NK-92 (cell line): ENCODE measurements around the gene HELZ2.
"Not testable (repeated sequence)": the region's sequence is repeated elsewhere in the genome, so short reads cannot be mapped to it uniquely, and the experiment has no call there.

Experiments used
- DNase-seq: peaks from one replicate; lab custom pipeline; 2025; ENCODE audit not compliant: unreplicated experiment; lab: John Stamatoyannopoulos, UW

The HELZ2 gene

GRCh38 chr20:63574156-63574828, at the start of gene HELZ2:
Gene HELZ2, minus strand, starts transcription at chr20:63574239. Its CDS starts 1,854 bp downstream, at chr20:63572385.
- no peak for DNase-seq

- DNase-seq: no peak
These were observed 48.7 kb upstream of the HELZ2 start for GRCh38 chr20:63622732-63623131.

- no peak for DNase-seq
These were observed 48.1 kb upstream of the HELZ2 start for GRCh38 chr20:63622096-63622495.

GRCh38 chr20:63620991-63621390, 47.0 kb upstream of the HELZ2 start:
- no peak for DNase-seq

- DNase-seq: no peak
These were observed 45.5 kb upstream of the HELZ2 start for GRCh38 chr20:63619505-63619904.

GRCh38 chr20:63619086-63619485, 45.0 kb upstream of the HELZ2 start:
- no peak for DNase-seq

GRCh38 chr20:63618291-63618980, 44.4 kb upstream of the HELZ2 start:
- DNase-seq: no peak

- DNase-seq: no peak
These were observed 43.8 kb upstream of the HELZ2 start for GRCh38 chr20:63617876-63618265.

- no peak for DNase-seq
These were observed 43.2 kb upstream of the HELZ2 start for GRCh38 chr20:63617092-63617875.

GRCh38 chr20:63613863-63614594, 40.0 kb upstream of the HELZ2 start:
- DNase-seq: not testable (repeated sequence)

- no peak for DNase-seq
These were observed 38.4 kb upstream of the HELZ2 start for GRCh38 chr20:63612276-63612931.

GRCh38 chr20:63611646-63612045, 37.6 kb upstream of the HELZ2 start:
- no peak for DNase-seq

GRCh38 chr20:63610581-63611435, 36.8 kb upstream of the HELZ2 start:
- DNase-seq: no peak

GRCh38 chr20:63606686-63607085, 32.6 kb upstream of the HELZ2 start:
- no peak for DNase-seq

GRCh38 chr20:63602321-63602720, 28.3 kb upstream of the HELZ2 start:
- no peak for DNase-seq

GRCh38 chr20:63601679-63602078, 27.6 kb upstream of the HELZ2 start:
- DNase-seq: not testable (repeated sequence)

- DNase-seq: no peak
These were observed 25.5 kb upstream of the HELZ2 start for GRCh38 chr20:63599396-63600050.

GRCh38 chr20:63598479-63599395, 24.7 kb upstream of the HELZ2 start:
- DNase-seq: no peak
